ENCODE results near the gene PDCD11.
A peak's percentile ranks its signal among the peaks of the same experiment; 100 is the strongest.

The PDCD11 gene

GRCh38 chr10:103474077-103474476 lies 77.7 kb downstream of the PDCD11 start:
- Histone ChIP-seq H3K4me3 (ENCODE audit: low read depth, low read length) (no peak overlapping the region), H3K79me2 (ENCODE audit: control insufficient read depth, insufficient read depth, low read length, poor library complexity) (no peaks in the 10 kb centered on the region), H4K91ac (ENCODE audit: low read depth, low read length) (no peak overlapping the region), H2BK5ac (ENCODE audit: low read depth, low read length, poor library complexity) (no peak overlapping the region), H3K4me2 (ENCODE audit: low read length) (no peak overlapping the region), H3K18ac (ENCODE audit: low read length) (no peak overlapping the region), H3K4ac (ENCODE audit: low read depth, low read length) (no peak overlapping the region), H2AFZ (ENCODE audit: insufficient read depth, low read length, poor library complexity) (no peak overlapping the region), H3K9ac (ENCODE audit: low read length) (no peak overlapping the region), H3K79me1 (ENCODE audit: low read length) (no peaks in the 10 kb centered on the region), H4K12ac (ENCODE audit: low read depth, low read length) (no peak overlapping the region), H3K4me1 (ENCODE audit: control insufficient read depth in 1 of 2, insufficient read depth in 2 of 2, low read length in 2 of 2) (peaks cover 1 to 2% of the 10 kb centered on the region in 2 experiments), H3K14ac (ENCODE audit: low read length) (no peak overlapping the region), H3K36me3 (ENCODE audit: control insufficient read depth in 1 of 2, insufficient read depth in 2 of 2, low read length in 2 of 2) (no peaks in the 10 kb centered on the region), H2AK5ac (ENCODE audit: low read length) (no peak overlapping the region), H4K8ac (ENCODE audit: low read depth, low read length) (no peak overlapping the region), H3K9me3 (ENCODE audit: insufficient read depth, low read depth, low read length) (no peaks in the 10 kb centered on the region), H2BK12ac (ENCODE audit: low read length) (no peak overlapping the region), H3K27me3 (ENCODE audit: insufficient read depth, low read length) (no peaks in the 10 kb centered on the region), H3K27ac (ENCODE audit: low read depth, low read length) (no peak overlapping the region), H2BK120ac (ENCODE audit: insufficient read depth, low read length, poor library complexity) (no peak overlapping the region), H3K23ac (ENCODE audit: low read length) (no peak overlapping the region)
- no peak for DNase-seq
- WGBS (ENCODE audit: extremely low coverage, insufficient coverage, insufficient read length) = 100% methylated on average over 3 of the region's 3 CpGs

GRCh38 chr10:103475437-103475836 lies 79.0 kb downstream of the PDCD11 start:
- WGBS (ENCODE audit: extremely low coverage, insufficient coverage, insufficient read length) = no CpG with 5 or more reads among the region's 4 CpGs
- no peaks in the 10 kb centered on the region for H3K79me2 ChIP-seq (ENCODE audit: control insufficient read depth, insufficient read depth, low read length, poor library complexity)
- H3K14ac ChIP-seq (ENCODE audit: low read length) = no peak overlapping the region
- H3K4me3 ChIP-seq (ENCODE audit: low read depth, low read length) = peak overlapping the region; percentile 43
- H2BK12ac ChIP-seq (ENCODE audit: low read length) = no peak overlapping the region
- H3K4ac ChIP-seq (ENCODE audit: low read depth, low read length) = no peak overlapping the region
- H4K91ac ChIP-seq (ENCODE audit: low read depth, low read length) = no peak overlapping the region
- no peak overlapping the region for H3K9ac ChIP-seq (ENCODE audit: low read length)
- H3K36me3 ChIP-seq (ENCODE audit: control insufficient read depth in 1 of 2, insufficient read depth in 2 of 2, low read length in 2 of 2) = no peaks in the 10 kb centered on the region
- no peaks in the 10 kb centered on the region for H3K9me3 ChIP-seq (ENCODE audit: insufficient read depth, low read depth, low read length)
- H4K8ac ChIP-seq (ENCODE audit: low read depth, low read length) = no peak overlapping the region
- H2AFZ ChIP-seq (ENCODE audit: insufficient read depth, low read length, poor library complexity) = no peak overlapping the region
- H3K23ac ChIP-seq (ENCODE audit: low read length) = no peak overlapping the region
- no peak overlapping the region for H2AK5ac ChIP-seq (ENCODE audit: low read length)
- no peak overlapping the region for H3K27ac ChIP-seq (ENCODE audit: low read depth, low read length)
- no peak overlapping the region for H4K12ac ChIP-seq (ENCODE audit: low read depth, low read length)
- peaks cover 2 to 3% of the 10 kb centered on the region in 2 experiments for H3K4me1 ChIP-seq (ENCODE audit: control insufficient read depth in 1 of 2, insufficient read depth in 2 of 2, low read length in 2 of 2)
- DNase-seq = no peak
- no peaks in the 10 kb centered on the region for H3K79me1 ChIP-seq (ENCODE audit: low read length)
- no peak overlapping the region for H2BK5ac ChIP-seq (ENCODE audit: low read depth, low read length, poor library complexity)
- H3K4me2 ChIP-seq (ENCODE audit: low read length) = no peak overlapping the region
- H3K27me3 ChIP-seq (ENCODE audit: insufficient read depth, low read length) = no peaks in the 10 kb centered on the region
- no peak overlapping the region for H3K18ac ChIP-seq (ENCODE audit: low read length)
- H2BK120ac ChIP-seq (ENCODE audit: insufficient read depth, low read length, poor library complexity) = no peak overlapping the region

- H3K79me1 ChIP-seq (ENCODE audit: low read length) = no peaks in the 10 kb centered on the region
- H2AFZ ChIP-seq (ENCODE audit: insufficient read depth, low read length, poor library complexity) = no peak overlapping the region
- no peak overlapping the region for H3K23ac ChIP-seq (ENCODE audit: low read length)
- H2BK12ac ChIP-seq (ENCODE audit: low read length) = peak overlapping the region; percentile 42
- no peak overlapping the region for H2BK120ac ChIP-seq (ENCODE audit: insufficient read depth, low read length, poor library complexity)
- no peaks in the 10 kb centered on the region for H3K27me3 ChIP-seq (ENCODE audit: insufficient read depth, low read length)
- H3K9me3 ChIP-seq (ENCODE audit: insufficient read depth, low read depth, low read length) = no peaks in the 10 kb centered on the region
- H3K4me3 ChIP-seq (ENCODE audit: low read depth, low read length) = no peak overlapping the region
- no peak overlapping the region for H2BK5ac ChIP-seq (ENCODE audit: low read depth, low read length, poor library complexity)
- H3K79me2 ChIP-seq (ENCODE audit: control insufficient read depth, insufficient read depth, low read length, poor library complexity) = no peaks in the 10 kb centered on the region
- no peak overlapping the region for H3K4me2 ChIP-seq (ENCODE audit: low read length)
- H2AK5ac ChIP-seq (ENCODE audit: low read length) = no peak overlapping the region
- H3K27ac ChIP-seq (ENCODE audit: low read depth, low read length) = no peak overlapping the region
- H3K36me3 ChIP-seq (ENCODE audit: control insufficient read depth in 1 of 2, insufficient read depth in 2 of 2, low read length in 2 of 2) = no peaks in the 10 kb centered on the region
- H3K18ac ChIP-seq (ENCODE audit: low read length) = no peak overlapping the region
- H3K4ac ChIP-seq (ENCODE audit: low read depth, low read length) = no peak overlapping the region
- H4K8ac ChIP-seq (ENCODE audit: low read depth, low read length) = no peak overlapping the region
- no peak overlapping the region for H4K91ac ChIP-seq (ENCODE audit: low read depth, low read length)
- WGBS (ENCODE audit: extremely low coverage, insufficient coverage, insufficient read length) = no CpG with 5 or more reads among the region's 11 CpGs
- no peak overlapping the region for H3K9ac ChIP-seq (ENCODE audit: low read length)
- peaks cover 2 to 3% of the 10 kb centered on the region in 2 experiments for H3K4me1 ChIP-seq (ENCODE audit: control insufficient read depth in 1 of 2, insufficient read depth in 2 of 2, low read length in 2 of 2)
- H3K14ac ChIP-seq (ENCODE audit: low read length) = peak overlapping the region; percentile 0
- no peak overlapping the region for H4K12ac ChIP-seq (ENCODE audit: low read depth, low read length)
- no peak for DNase-seq
These were observed 79.8 kb downstream of the PDCD11 start for GRCh38 chr10:103476046-103476768.

DNA sequence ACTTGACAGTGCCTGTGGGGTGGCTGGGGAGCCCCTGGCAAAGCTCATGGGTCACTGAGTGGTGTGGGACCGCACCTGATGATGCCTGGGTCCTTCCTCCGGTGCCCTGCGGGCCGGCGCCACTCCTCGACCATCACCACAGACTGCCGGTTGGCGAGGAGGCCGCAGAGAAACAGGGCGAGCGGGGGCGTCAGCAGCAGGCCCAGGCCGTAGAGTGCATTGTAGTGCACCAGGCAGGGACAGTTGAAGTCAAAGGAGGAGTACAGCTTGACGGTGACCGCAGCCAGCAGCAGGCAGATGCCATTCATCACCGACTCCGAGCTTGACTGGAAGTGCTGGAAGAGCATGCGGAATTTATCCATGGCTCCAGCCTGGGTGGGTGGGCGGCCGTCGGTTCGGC lies 82.2 kb downstream of the PDCD11 start:
- H2BK120ac ChIP-seq (ENCODE audit: insufficient read depth, low read length, poor library complexity) = no peak overlapping the region
- WGBS (ENCODE audit: extremely low coverage, insufficient coverage, insufficient read length) = no CpG with 5 or more reads among the region's 22 CpGs
- no peaks in the 10 kb centered on the region for H3K27me3 ChIP-seq (ENCODE audit: insufficient read depth, low read length)
- no peak overlapping the region for H4K8ac ChIP-seq (ENCODE audit: low read depth, low read length)
- no peak overlapping the region for H3K27ac ChIP-seq (ENCODE audit: low read depth, low read length)
- H4K91ac ChIP-seq (ENCODE audit: low read depth, low read length) = no peak overlapping the region
- no peaks in the 10 kb centered on the region for H3K79me2 ChIP-seq (ENCODE audit: control insufficient read depth, insufficient read depth, low read length, poor library complexity)
- no peak overlapping the region for H3K14ac ChIP-seq (ENCODE audit: low read length)
- H2AK5ac ChIP-seq (ENCODE audit: low read length) = no peak overlapping the region
- DNase-seq = no peak
- no peak overlapping the region for H3K4me2 ChIP-seq (ENCODE audit: low read length)
- H3K4me3 ChIP-seq (ENCODE audit: low read depth, low read length) = no peak overlapping the region
- H3K36me3 ChIP-seq (ENCODE audit: control insufficient read depth in 1 of 2, insufficient read depth in 2 of 2, low read length in 2 of 2) = no peaks in the 10 kb centered on the region
- no peak overlapping the region for H2AFZ ChIP-seq (ENCODE audit: insufficient read depth, low read length, poor library complexity)
- H3K23ac ChIP-seq (ENCODE audit: low read length) = no peak overlapping the region
- H3K4ac ChIP-seq (ENCODE audit: low read depth, low read length) = no peak overlapping the region
- no peaks in the 10 kb centered on the region for H3K79me1 ChIP-seq (ENCODE audit: low read length)
- H4K12ac ChIP-seq (ENCODE audit: low read depth, low read length) = no peak overlapping the region
- peaks cover 2 to 3% of the 10 kb centered on the region in 2 experiments for H3K4me1 ChIP-seq (ENCODE audit: control insufficient read depth in 1 of 2, insufficient read depth in 2 of 2, low read length in 2 of 2)
- no peaks in the 10 kb centered on the region for H3K9me3 ChIP-seq (ENCODE audit: insufficient read depth, low read depth, low read length)
- no peak overlapping the region for H3K9ac ChIP-seq (ENCODE audit: low read length)
- H3K18ac ChIP-seq (ENCODE audit: low read length) = no peak overlapping the region
- no peak overlapping the region for H2BK5ac ChIP-seq (ENCODE audit: low read depth, low read length, poor library complexity)
- H2BK12ac ChIP-seq (ENCODE audit: low read length) = no peak overlapping the region

Data from trophoblast cell (in vitro differentiated cells and primary cell).